GM23338 (cell line): ENCODE data around the gene NEK7. TPM values are rescaled to one million over a fixed set of nuclear protein-coding genes. Genes with fewer than 3 reads are reported as not detected.
A peak's percentile ranks its signal among the peaks of the same experiment; 100 is the strongest.

Source experiments
- ATAC-seq: fragments of 200-7000 bp; cut with Tn5 transposase; 3 replicates; pipeline ENCODE4 v1.9.1; 2020
- DNase-seq: peaks from one replicate; pipeline ENCODE4 v3.0.0-alpha.2; 2015; ENCODE audit warnings: low spot score
- H2AFZ ChIP-seq: fragments of 200-600 bp; sonication (generic); 2 replicates; pipeline ENCODE4 v1.8.0; 2016; ENCODE audit warnings: antibody characterized with exemption, mild to moderate bottlenecking, moderate library complexity
- H3F3A ChIP-seq: fragments of 200-600 bp; sonication (generic); replicated peaks from 2 replicates; pipeline ENCODE4 v1.8.0; 2017; ENCODE audit warnings: antibody characterized with exemption, mixed run types, low read depth
- H3K27ac ChIP-seq: fragments of 200-600 bp; sonication (generic); 2 replicates; pipeline ENCODE4 v1.6.1; 2016; ENCODE audit warnings: low read depth
- H3K27me3 ChIP-seq: fragments of 200-600 bp; sonication (generic); 2 replicates; pipeline ENCODE4 v1.8.0; 2016; ENCODE audit warnings: mild to moderate bottlenecking, mixed run types, moderate library complexity; ENCODE audit not compliant: insufficient read depth
- H3K36me3 ChIP-seq: fragments of 200-600 bp; sonication (generic); 2 replicates; pipeline ENCODE4 v1.8.0; 2016; ENCODE audit warnings: mild to moderate bottlenecking; ENCODE audit not compliant: insufficient read depth
- H3K4me1 ChIP-seq: fragments of 200-600 bp; sonication (generic); 2 replicates; pipeline ENCODE4 v1.8.0; 2016; ENCODE audit warnings: mild to moderate bottlenecking, moderate library complexity; ENCODE audit not compliant: insufficient read depth
- H3K4me2 ChIP-seq: fragments of 200-600 bp; sonication (generic); 2 replicates; pipeline ENCODE4 v1.7.1; 2017; ENCODE audit warnings: mixed run types
- H3K4me3 ChIP-seq: fragments of 200-600 bp; sonication (generic); 2 replicates; pipeline ENCODE4 v1.6.1; 2016; ENCODE audit warnings: mixed run types
- H3K79me2 ChIP-seq: fragments of 200-600 bp; sonication (generic); replicated peaks from 2 replicates; pipeline ENCODE4 v1.8.0; 2017; ENCODE audit warnings: mild to moderate bottlenecking; ENCODE audit not compliant: insufficient read depth
- H3K9me2 ChIP-seq: fragments of 200-600 bp; sonication (generic); 2 replicates; pipeline ENCODE4 v1.8.0; 2017; ENCODE audit not compliant: insufficient read depth
- H4K20me1 ChIP-seq: fragments of 200-600 bp; sonication (generic); replicated peaks from 2 replicates; pipeline ENCODE4 v1.8.0; 2017; ENCODE audit warnings: mild to moderate bottlenecking; ENCODE audit not compliant: insufficient read depth
- H3K27ac Mint-ChIP-seq: 2 replicates; pipeline ENCODE4 v1.8.0; 2020; ENCODE audit warnings: inconsistent platforms, mild to moderate bottlenecking, moderate library complexity, mixed read lengths
- H3K27me3 Mint-ChIP-seq: 3 replicates; pipeline ENCODE4 v1.8.0; 2022; ENCODE audit warnings: low read depth, mild to moderate bottlenecking, moderate library complexity, mixed read lengths, inconsistent platforms; ENCODE audit not compliant: insufficient read depth, poor library complexity
- H3K36me3 Mint-ChIP-seq: 3 replicates; pipeline ENCODE4 v1.8.0; 2021; ENCODE audit warnings: low read depth, mild to moderate bottlenecking, inconsistent platforms, moderate library complexity, mixed read lengths
- H3K4me1 Mint-ChIP-seq: 3 replicates; pipeline ENCODE4 v1.8.0; 2020; ENCODE audit warnings: mild to moderate bottlenecking, inconsistent platforms, mixed read lengths
- H3K4me3 Mint-ChIP-seq: 3 replicates; pipeline ENCODE4 v1.8.0; 2021; ENCODE audit warnings: moderate library complexity, mild to moderate bottlenecking, inconsistent platforms, mixed read lengths
- H3K9me3 Mint-ChIP-seq: 3 replicates; pipeline ENCODE4 v1.8.0; 2020; ENCODE audit warnings: moderate library complexity, mild to moderate bottlenecking, inconsistent platforms, mixed read lengths
- CREB1 ChIP-seq: fragments of 250-450 bp; sonication (Bioruptor Pico); IDR thresholded peaks from 2 replicates; pipeline ENCODE4 v1.5.0; 2020; ENCODE audit warnings: low read depth, mild to moderate bottlenecking, moderate library complexity
- EZH2 ChIP-seq: fragments of 200-600 bp; sonication (generic); IDR thresholded peaks from one replicate; pipeline ENCODE4 v1.8.0; 2017; ENCODE audit warnings: antibody characterized with exemption, mild to moderate bottlenecking, low read depth; ENCODE audit not compliant: unreplicated experiment
- EZH2phosphoT487 ChIP-seq: fragments of 200-600 bp; sonication (generic); IDR thresholded peaks from one replicate; pipeline ENCODE4 v1.8.1; 2018; ENCODE audit warnings: antibody characterized with exemption; ENCODE audit not compliant: unreplicated experiment
- JUNB ChIP-seq: IDR thresholded peaks from one replicate; pipeline ENCODE4 v1.6.1; 2016; ENCODE audit warnings: antibody characterized with exemption; ENCODE audit not compliant: unreplicated experiment
- NANOG ChIP-seq: IDR thresholded peaks from 2 replicates; pipeline ENCODE4 v1.6.1; 2016; ENCODE audit warnings: antibody characterized with exemption, borderline replicate concordance
- POLR2AphosphoS5 ChIP-seq: IDR thresholded peaks from 2 replicates; pipeline ENCODE4 v1.6.1; 2016; ENCODE audit warnings: antibody characterized with exemption, low read depth
- STAT1 ChIP-seq: IDR thresholded peaks from one replicate; pipeline ENCODE4 v1.6.1; 2016; ENCODE audit warnings: antibody characterized with exemption; ENCODE audit not compliant: unreplicated experiment
- ZNF114 ChIP-seq: fragments of 250-450 bp; sonication (Bioruptor Pico); IDR thresholded peaks from 2 replicates; pipeline ENCODE4 v1.5.0; 2020; ENCODE audit warnings: mild to moderate bottlenecking, moderate library complexity
- polyA plus RNA-seq: library from polyadenylated mRNA; unstranded; fragments of >200 nt; fragmentation: Nextera tagmentation; extraction: Ambion mirVana; gene quantifications from 2 replicates; pipeline ENCODE4 v1.2.1, GENCODE V29; 2016
- total RNA-seq: library from RNA; depleted of rRNA; stranded (reverse); fragments of >200 nt; shearing (Covaris generic); gene quantifications from 2 replicates; pipeline ENCODE4 v1.2.3, GENCODE V29; 2014
- TF ChIP-seq, protein P1 (sequence below), 2 experiments: fragments of 200-600 bp in 1 of 2; sonication (generic) in 1 of 2; conservative IDR thresholded peaks; 2 replicates each; pipeline versions ENCODE4 v1.5.1 to v1.6.1; 2016 to 2017; ENCODE audit warnings: antibody characterized with exemption in 2 of 2, low read depth in 2 of 2, mild to moderate bottlenecking in 2 of 2, moderate library complexity in 1 of 2
- TF ChIP-seq, protein P2 (sequence below): IDR thresholded peaks from 2 replicates; pipeline ENCODE4 v1.6.1; 2016; ENCODE audit warnings: antibody characterized with exemption
- TF ChIP-seq, protein P3 (sequence below): IDR thresholded peaks from one replicate; pipeline ENCODE4 v1.6.1; 2018; ENCODE audit warnings: antibody characterized with exemption; ENCODE audit not compliant: unreplicated experiment

NEK7 gene
- total and polyA plus RNA-seq, 2 experiments from 2014 or later, result 4.8 to 15.3 TPM

DNA sequence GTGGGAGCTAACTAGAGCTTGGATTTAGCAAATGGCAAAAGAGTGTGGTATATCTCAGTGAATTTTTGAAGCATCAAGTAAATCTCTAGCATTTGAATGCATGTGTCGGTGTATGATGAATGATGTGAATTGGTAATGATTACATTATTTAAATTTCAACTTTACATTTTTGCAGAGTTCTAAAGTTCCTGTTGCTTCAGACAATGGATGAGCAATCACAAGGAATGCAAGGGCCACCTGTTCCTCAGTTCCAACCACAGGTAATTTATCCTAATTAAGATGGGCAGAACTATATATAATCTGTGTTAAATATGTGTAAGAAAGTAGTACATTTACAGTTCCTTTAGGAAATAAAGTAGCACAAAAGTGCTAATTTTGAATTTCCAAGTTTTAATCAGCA, 75.6 kb downstream of the NEK7 start:
- Mint-ChIP-seq H3K36me3 (peaks cover 2% of the 10 kb centered on the region; the same call in 1 of the 3 replicates), H3K27ac (peak overlapping the region; percentile 91), H3K9me3 (no peaks in the 10 kb centered on the region; the same call in 2 of the 3 replicates), H3K27me3 (peaks cover 2% of the 10 kb centered on the region), H3K4me1 (peaks cover 31% of the 10 kb centered on the region), H3K4me3 (no peak overlapping the region; the same call in 2 of the 3 replicates)
- H3K4me1 ChIP-seq, result peaks cover 27% of the 10 kb centered on the region
- H3K9me2 ChIP-seq, result no peaks in the 10 kb centered on the region
- H3K36me3 ChIP-seq, result no peaks in the 10 kb centered on the region
- H3K79me2 ChIP-seq, result peaks cover 18% of the 10 kb centered on the region
- ATAC-seq (no peak; the same call in 1 of the 3 replicates), DNase-seq (peak; percentile 40)
- H3F3A ChIP-seq, result no peaks in the 10 kb centered on the region
- peak overlapping the region; percentile 64; the same call in 1 of the 2 replicates for H3K27ac ChIP-seq
- no peaks in the 10 kb centered on the region for H3K27me3 ChIP-seq
- no peak overlapping the region for H2AFZ ChIP-seq
- H4K20me1 ChIP-seq, result no peaks in the 10 kb centered on the region
- no peak overlapping the region for H3K4me3 ChIP-seq
- TF ChIP-seq, protein P1, sequence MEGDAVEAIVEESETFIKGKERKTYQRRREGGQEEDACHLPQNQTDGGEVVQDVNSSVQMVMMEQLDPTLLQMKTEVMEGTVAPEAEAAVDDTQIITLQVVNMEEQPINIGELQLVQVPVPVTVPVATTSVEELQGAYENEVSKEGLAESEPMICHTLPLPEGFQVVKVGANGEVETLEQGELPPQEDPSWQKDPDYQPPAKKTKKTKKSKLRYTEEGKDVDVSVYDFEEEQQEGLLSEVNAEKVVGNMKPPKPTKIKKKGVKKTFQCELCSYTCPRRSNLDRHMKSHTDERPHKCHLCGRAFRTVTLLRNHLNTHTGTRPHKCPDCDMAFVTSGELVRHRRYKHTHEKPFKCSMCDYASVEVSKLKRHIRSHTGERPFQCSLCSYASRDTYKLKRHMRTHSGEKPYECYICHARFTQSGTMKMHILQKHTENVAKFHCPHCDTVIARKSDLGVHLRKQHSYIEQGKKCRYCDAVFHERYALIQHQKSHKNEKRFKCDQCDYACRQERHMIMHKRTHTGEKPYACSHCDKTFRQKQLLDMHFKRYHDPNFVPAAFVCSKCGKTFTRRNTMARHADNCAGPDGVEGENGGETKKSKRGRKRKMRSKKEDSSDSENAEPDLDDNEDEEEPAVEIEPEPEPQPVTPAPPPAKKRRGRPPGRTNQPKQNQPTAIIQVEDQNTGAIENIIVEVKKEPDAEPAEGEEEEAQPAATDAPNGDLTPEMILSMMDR (conservative IDR thresholded peaks at IDR 0.05; ENCODE audit: low read depth in 2 of 2), result no peak
- TF ChIP-seq POLR2AphosphoS5 (no peak), STAT1 (no peak), ZNF114 (CRISPR knock-in tag) (no peak), NANOG (0 out of 2 replicates have a peak, but pooled peaks have one; percentile 21)
- H3K4me2 ChIP-seq, result 0 out of 2 replicates have a peak overlapping the region, but pooled peaks have one; percentile 12

DNA sequence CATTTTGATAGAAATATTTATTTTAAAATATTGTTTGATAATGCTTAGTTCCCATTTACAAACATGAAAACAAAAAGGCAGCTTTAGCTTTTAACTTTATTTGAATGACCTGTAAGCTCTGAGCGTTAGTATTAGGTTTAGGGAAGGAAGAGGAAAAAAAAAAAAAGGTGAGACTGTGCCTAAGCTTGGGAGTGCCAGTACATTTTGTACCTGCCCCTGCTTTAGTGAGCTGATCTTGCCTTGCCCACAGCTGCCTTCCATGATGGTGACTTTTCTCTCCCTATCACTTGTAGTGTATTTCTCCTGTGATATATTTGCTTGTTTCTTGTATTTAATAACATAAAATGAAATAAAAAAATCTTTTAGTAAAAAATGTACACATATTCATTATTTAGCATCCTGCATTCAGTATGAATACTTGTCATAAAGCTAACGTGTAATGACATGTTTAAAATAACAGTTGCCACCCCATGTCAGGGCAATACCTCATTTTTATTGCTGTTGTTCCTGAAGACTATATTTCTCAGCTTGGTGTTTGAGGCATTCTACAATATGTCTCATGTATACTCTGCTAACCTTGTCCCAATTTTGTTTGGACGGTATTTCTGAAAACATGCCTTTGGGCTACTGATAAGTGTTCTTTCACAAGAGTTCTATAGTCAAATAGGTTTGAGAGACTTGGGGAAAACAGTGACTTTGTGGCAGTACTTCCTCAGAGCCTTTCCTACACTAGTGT, 76.3 kb downstream of the NEK7 start:
- H3K4me1 ChIP-seq, result peaks cover 27% of the 10 kb centered on the region
- DNase-seq, result no peak
- Mint-ChIP-seq H3K27me3 (peaks cover 2% of the 10 kb centered on the region), H3K9me3 (no peaks in the 10 kb centered on the region; the same call in 2 of the 3 replicates), H3K27ac (no peak overlapping the region), H3K36me3 (no peaks in the 10 kb centered on the region), H3K4me3 (no peak overlapping the region), H3K4me1 (peaks cover 31% of the 10 kb centered on the region)
- H3F3A ChIP-seq, result no peaks in the 10 kb centered on the region
- H3K4me2 ChIP-seq, result no peak overlapping the region
- no peaks in the 10 kb centered on the region for H3K9me2 ChIP-seq
- H3K27me3 ChIP-seq, result no peaks in the 10 kb centered on the region
- H3K4me3 ChIP-seq, result no peak overlapping the region
- H2AFZ ChIP-seq, result no peak overlapping the region
- no peaks in the 10 kb centered on the region for H3K36me3 ChIP-seq
- H3K27ac ChIP-seq, result no peak overlapping the region
- peaks cover 18% of the 10 kb centered on the region for H3K79me2 ChIP-seq
- no peaks in the 10 kb centered on the region for H4K20me1 ChIP-seq
- ATAC-seq, result no peak
- TF ChIP-seq JUNB (no peak), NANOG (no peak), ZNF114 (CRISPR knock-in tag) (no peak), CREB1 (CRISPR knock-in tag) (no peak), EZH2 (no peak), EZH2phosphoT487 (no peak)
- TF ChIP-seq, protein P2, sequence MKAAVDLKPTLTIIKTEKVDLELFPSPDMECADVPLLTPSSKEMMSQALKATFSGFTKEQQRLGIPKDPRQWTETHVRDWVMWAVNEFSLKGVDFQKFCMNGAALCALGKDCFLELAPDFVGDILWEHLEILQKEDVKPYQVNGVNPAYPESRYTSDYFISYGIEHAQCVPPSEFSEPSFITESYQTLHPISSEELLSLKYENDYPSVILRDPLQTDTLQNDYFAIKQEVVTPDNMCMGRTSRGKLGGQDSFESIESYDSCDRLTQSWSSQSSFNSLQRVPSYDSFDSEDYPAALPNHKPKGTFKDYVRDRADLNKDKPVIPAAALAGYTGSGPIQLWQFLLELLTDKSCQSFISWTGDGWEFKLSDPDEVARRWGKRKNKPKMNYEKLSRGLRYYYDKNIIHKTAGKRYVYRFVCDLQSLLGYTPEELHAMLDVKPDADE, result no peak
- TF ChIP-seq, protein P1 (conservative IDR thresholded peaks at IDR 0.05; ENCODE audit: low read depth in 2 of 2), result no peak
- TF ChIP-seq, protein P3, sequence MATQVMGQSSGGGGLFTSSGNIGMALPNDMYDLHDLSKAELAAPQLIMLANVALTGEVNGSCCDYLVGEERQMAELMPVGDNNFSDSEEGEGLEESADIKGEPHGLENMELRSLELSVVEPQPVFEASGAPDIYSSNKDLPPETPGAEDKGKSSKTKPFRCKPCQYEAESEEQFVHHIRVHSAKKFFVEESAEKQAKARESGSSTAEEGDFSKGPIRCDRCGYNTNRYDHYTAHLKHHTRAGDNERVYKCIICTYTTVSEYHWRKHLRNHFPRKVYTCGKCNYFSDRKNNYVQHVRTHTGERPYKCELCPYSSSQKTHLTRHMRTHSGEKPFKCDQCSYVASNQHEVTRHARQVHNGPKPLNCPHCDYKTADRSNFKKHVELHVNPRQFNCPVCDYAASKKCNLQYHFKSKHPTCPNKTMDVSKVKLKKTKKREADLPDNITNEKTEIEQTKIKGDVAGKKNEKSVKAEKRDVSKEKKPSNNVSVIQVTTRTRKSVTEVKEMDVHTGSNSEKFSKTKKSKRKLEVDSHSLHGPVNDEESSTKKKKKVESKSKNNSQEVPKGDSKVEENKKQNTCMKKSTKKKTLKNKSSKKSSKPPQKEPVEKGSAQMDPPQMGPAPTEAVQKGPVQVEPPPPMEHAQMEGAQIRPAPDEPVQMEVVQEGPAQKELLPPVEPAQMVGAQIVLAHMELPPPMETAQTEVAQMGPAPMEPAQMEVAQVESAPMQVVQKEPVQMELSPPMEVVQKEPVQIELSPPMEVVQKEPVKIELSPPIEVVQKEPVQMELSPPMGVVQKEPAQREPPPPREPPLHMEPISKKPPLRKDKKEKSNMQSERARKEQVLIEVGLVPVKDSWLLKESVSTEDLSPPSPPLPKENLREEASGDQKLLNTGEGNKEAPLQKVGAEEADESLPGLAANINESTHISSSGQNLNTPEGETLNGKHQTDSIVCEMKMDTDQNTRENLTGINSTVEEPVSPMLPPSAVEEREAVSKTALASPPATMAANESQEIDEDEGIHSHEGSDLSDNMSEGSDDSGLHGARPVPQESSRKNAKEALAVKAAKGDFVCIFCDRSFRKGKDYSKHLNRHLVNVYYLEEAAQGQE, result no peak
